Cardiac fibroblast (primary cell): ENCODE results near the gene FCN1.
A peak's percentile ranks its signal among the peaks of the same experiment; 100 is the strongest.

Source experiments
- DNase-seq, 2 donors: peaks; one replicate each; pipeline versions ENCODE4 v3.0.0 to v3.0.0-alpha.2; 2010; ENCODE audit warnings: low read depth in 2 of 2
- H3K4me3 ChIP-seq, 2 donors: replicated peaks in 1 of 2; 1 replicate in 1 of 2; 2 replicates in 1 of 2; pipeline ENCODE4 v1.5.1; 2011; ENCODE audit warnings: low read depth in 2 of 2, low read length in 2 of 2, mild to moderate bottlenecking in 2 of 2, moderate library complexity in 1 of 2
- CTCF ChIP-seq: IDR thresholded peaks from one replicate; pipeline ENCODE4 v1.5.1; 2011; ENCODE audit warnings: low read depth, mild to moderate bottlenecking, low read length, inconsistent platforms

Gene FCN1

DNA sequence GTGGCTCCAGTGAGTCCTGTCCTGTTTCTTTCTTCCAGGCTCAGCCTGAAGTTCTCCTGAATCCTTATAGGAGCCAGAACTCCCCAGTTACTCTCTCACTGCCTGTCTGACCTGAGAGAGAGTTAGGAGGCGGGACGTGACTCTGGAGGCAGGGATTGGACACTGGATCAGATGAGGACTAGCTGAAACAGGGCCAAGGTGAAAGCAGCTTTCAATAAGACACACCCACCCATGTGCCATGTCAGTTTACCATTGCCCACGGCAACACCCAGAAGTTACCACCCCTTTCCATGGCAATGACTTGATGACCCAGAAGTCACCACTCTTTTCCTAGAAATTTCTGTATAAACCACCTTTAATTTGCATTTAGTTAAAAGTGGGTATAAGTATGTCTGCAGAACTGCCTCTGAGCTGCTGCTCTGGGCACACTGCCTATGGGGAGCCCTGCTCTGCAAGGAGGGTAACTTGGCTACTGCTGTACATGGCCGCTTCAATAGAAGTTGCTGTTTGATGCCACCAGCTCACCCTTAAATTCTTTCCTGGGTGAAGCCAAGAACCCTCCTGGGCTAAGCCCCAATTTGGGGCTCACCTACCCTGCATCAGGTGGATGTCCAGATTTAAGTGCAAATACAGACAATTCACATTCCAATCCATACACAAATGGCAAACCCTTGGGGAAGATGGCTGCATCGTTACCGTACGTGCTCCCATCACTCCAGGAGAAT is 23.4 kb downstream of the FCN1 start:
- no peak for DNase-seq
- H3K4me3 ChIP-seq = no peak overlapping the region
- TF ChIP-seq CTCF = no peak

DNA sequence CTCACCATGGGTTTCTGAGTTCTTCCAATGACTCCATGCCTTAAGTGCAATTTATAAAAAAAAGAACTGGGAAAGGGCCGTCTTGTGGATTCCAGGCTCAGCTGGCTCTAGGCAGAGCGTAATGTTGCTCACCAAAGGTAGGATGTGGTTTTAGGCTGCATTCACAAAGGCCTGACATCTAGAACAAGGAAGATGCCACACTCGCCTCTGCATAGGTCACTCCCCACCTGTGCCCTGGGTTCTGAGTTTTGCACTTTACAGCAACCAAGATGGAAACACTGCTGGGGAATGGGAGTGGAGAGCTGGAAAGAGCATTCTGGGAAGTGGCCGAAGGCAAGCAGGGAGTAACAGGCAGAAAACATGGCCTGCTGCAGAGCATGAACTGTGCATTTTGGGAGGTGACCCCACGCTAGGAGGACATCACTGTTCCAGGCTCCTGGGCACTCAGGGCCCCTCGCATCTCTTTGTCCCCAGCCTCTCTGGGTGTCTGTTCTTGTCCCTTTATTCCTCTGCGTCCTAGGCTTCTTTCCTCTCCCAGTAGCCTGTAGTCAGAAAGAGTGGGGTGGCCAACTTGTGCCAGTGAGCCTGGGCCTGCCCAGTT is 24.8 kb downstream of the FCN1 start:
- TF ChIP-seq CTCF = no peak
- DNase-seq = no peak

GRCh38 chr9:134892221-134892620 is 25.5 kb downstream of the FCN1 start:
- TF ChIP-seq CTCF = no peak
- no peak for DNase-seq
- H3K4me3 ChIP-seq = no peak overlapping the region

More for the DNA sequence above, 24.8 kb downstream of the FCN1 start:
- H3K4me3 ChIP-seq = no peak overlapping the region

- no peak overlapping the region for H3K4me3 ChIP-seq
- no peak for DNase-seq
- TF ChIP-seq CTCF = no peak
Measured at GRCh38 chr9:134891713-134892112, 26.0 kb downstream of the FCN1 start.

- H3K4me3 ChIP-seq = no peak overlapping the region
- TF ChIP-seq CTCF = no peak
- DNase-seq = peak in 1 of 2 donors; percentile 23
Measured at GRCh38 chr9:134891053-134891452, 26.7 kb downstream of the FCN1 start.

DNA sequence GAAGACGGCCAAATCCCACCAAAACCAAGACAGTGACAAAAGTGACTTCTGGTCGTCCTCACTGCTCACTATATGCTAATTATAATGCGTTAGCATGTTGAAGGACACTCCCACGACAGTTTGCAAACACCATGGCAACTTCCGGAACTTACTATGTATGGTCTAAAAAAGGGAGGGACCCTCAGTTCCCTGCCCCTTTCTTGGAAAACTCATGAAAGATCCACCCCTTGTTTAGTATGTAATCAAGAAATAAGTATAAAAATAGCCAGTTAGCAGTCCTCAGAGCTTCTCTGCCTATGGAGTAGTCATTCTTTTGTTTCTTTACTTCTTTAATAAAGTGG is 27.6 kb downstream of the FCN1 start:
- TF ChIP-seq CTCF = no peak
- DNase-seq = no peak
- H3K4me3 ChIP-seq = no peak overlapping the region
